Measurements from ENCODE around the gene SAMD4B.
A peak's percentile ranks its signal among the peaks of the same experiment; 100 is the strongest.
"Not testable (repeated sequence)": the region's sequence is repeated elsewhere in the genome, so short reads cannot be mapped to it uniquely, and the experiment has no call there.

The SAMD4B gene

GRCh38 chr19:39372047-39372802 is 30.0 kb downstream of the SAMD4B start:
- DNase-seq = no peak

GRCh38 chr19:39372941-39373340 is 30.7 kb downstream of the SAMD4B start:
- no peak for DNase-seq

GRCh38 chr19:39375929-39376328 is 33.7 kb downstream of the SAMD4B start:
- no peak for DNase-seq

GRCh38 chr19:39377373-39378362 is 35.4 kb downstream of the SAMD4B start:
- no peak for DNase-seq

- not testable (repeated sequence) for DNase-seq
Measured at GRCh38 chr19:39379366-39379765, 37.1 kb downstream of the SAMD4B start.

GRCh38 chr19:39379865-39380396 is 37.7 kb downstream of the SAMD4B start:
- no peak for DNase-seq

- no peak for DNase-seq
Measured at GRCh38 chr19:39380521-39381502, 38.6 kb downstream of the SAMD4B start.

GRCh38 chr19:39381910-39382611 is 39.8 kb downstream of the SAMD4B start:
- no peak for DNase-seq

- DNase-seq = no peak
Measured at GRCh38 chr19:39382991-39383828, 41.0 kb downstream of the SAMD4B start.

GRCh38 chr19:39384839-39385568 is 42.8 kb downstream of the SAMD4B start:
- no peak for DNase-seq

GRCh38 chr19:39385629-39386411 is 43.6 kb downstream of the SAMD4B start:
- DNase-seq = no peak

GRCh38 chr19:39386557-39386956 is 44.3 kb downstream of the SAMD4B start:
- no peak for DNase-seq

GRCh38 chr19:39388657-39389056 is 46.4 kb downstream of the SAMD4B start:
- DNase-seq = no peak

- DNase-seq = no peak
Measured at GRCh38 chr19:39389631-39390414, 47.6 kb downstream of the SAMD4B start.

GRCh38 chr19:39390451-39390750 is 48.2 kb downstream of the SAMD4B start:
- DNase-seq = no peak

- peak; percentile 100 for DNase-seq
Measured at GRCh38 chr19:39390751-39391437, 48.7 kb downstream of the SAMD4B start, which contains the start of the genes MED29 and PAF1. Gene MED29 (plus strand): TSS chr19:39391378. CDS start chr19:39391423, 45 bp downstream. Gene PAF1 (minus strand): TSS chr19:39391106. CDS start chr19:39390864, 242 bp downstream.
